CD4-positive, alpha-beta T cell (primary cell): ENCODE data around the gene DAPK3. TPM values are rescaled to one million over a fixed set of nuclear protein-coding genes. Genes with fewer than 3 reads are reported as not detected.
"Not testable (repeated sequence)": the region's sequence is repeated elsewhere in the genome, so short reads cannot be mapped to it uniquely, and the experiment has no call there.

ENCODE experiments used
- ATAC-seq: fragments of 200-7000 bp; cut with Tn5 transposase; one replicate; pipeline ENCODE4 v1.10.0; 2022; ENCODE audit warnings: mild to moderate bottlenecking; ENCODE audit not compliant: poor library complexity
- CTCF ChIA-PET: fragments of 350-600 bp; sonication (Branson Sonifier 250); formaldehyde crosslinking; loops from one replicate; lab custom pipeline; 2021; ENCODE audit warnings: antibody characterized with exemption, inconsistent platforms; lab: Charles Lee
- POLR2A ChIA-PET: fragments of 350-600 bp; sonication (Branson Sonifier 250); formaldehyde crosslinking; loops from one replicate; lab custom pipeline; 2021; ENCODE audit warnings: antibody characterized with exemption, inconsistent platforms; lab: Charles Lee
- DNase-seq, 14 experiments: peaks; one replicate each; pipeline ENCODE4 v3.0.0-alpha.2; 2013 to 2020; ENCODE audit warnings: mixed read lengths in 2 of 14
- H3K27ac ChIP-seq, 2 donors: one replicate each; pipeline versions ENCODE4 v1.5.1 to v1.7.0; 2013; ENCODE audit warnings: low read length in 2 of 2, low read depth in 1 of 2, mild to moderate bottlenecking in 1 of 2
- H3K27me3 ChIP-seq, 2 experiments: 1 replicate in 1 of 2; 2 replicates in 1 of 2; pipeline versions ENCODE4 v1.6.1 to v1.7.0; 2013; ENCODE audit warnings: low read length in 2 of 2, control low read depth in 1 of 2, mild to moderate bottlenecking in 1 of 2, moderate library complexity in 1 of 2; ENCODE audit not compliant: insufficient read depth in 2 of 2, control insufficient read depth in 1 of 2
- H3K36me3 ChIP-seq: one replicate; pipeline ENCODE4 v1.6.1; 2013; ENCODE audit warnings: low read length, control low read depth; ENCODE audit not compliant: insufficient read depth
- H3K4me1 ChIP-seq: one replicate; pipeline ENCODE4 v1.6.1; 2013; ENCODE audit warnings: low read length, control low read depth; ENCODE audit not compliant: insufficient read depth
- H3K4me3 ChIP-seq: one replicate; pipeline ENCODE4 v1.5.1; 2013; ENCODE audit warnings: mild to moderate bottlenecking, low read length, moderate library complexity
- H3K9me3 ChIP-seq, 2 experiments: 1 replicate in 1 of 2; 2 replicates in 1 of 2; pipeline versions ENCODE4 v1.6.1 to v1.7.0; 2013; ENCODE audit warnings: low read length in 2 of 2, mild to moderate bottlenecking in 2 of 2, control low read depth in 1 of 2, moderate library complexity in 1 of 2; ENCODE audit not compliant: control insufficient read depth in 1 of 2, insufficient read depth in 1 of 2
- H3K27ac Mint-ChIP-seq: one replicate; pipeline ENCODE4 v1.8.0; 2020; ENCODE audit warnings: mixed read lengths
- H3K27me3 Mint-ChIP-seq: one replicate; pipeline ENCODE4 v1.8.0; 2021; ENCODE audit warnings: mixed read lengths
- H3K36me3 Mint-ChIP-seq: one replicate; pipeline ENCODE4 v1.8.0; 2021; ENCODE audit warnings: low read depth, mixed read lengths
- H3K4me1 Mint-ChIP-seq: one replicate; pipeline ENCODE4 v1.8.0; 2021; ENCODE audit warnings: low read depth, mixed read lengths
- H3K4me3 Mint-ChIP-seq: one replicate; pipeline ENCODE4 v1.8.0; 2020; ENCODE audit warnings: mild to moderate bottlenecking, mixed read lengths
- H3K9me3 Mint-ChIP-seq: one replicate; pipeline ENCODE4 v1.8.0; 2020; ENCODE audit warnings: mixed read lengths
- CTCF ChIP-seq: fragments of 200-600 bp; IDR thresholded peaks from one replicate; pipeline ENCODE4 v1.8.0; 2022; ENCODE audit warnings: antibody characterized with exemption, mild to moderate bottlenecking
- intact Hi-C, 2 experiments: fragments of 100-400 bp; cut with DNase I in 1 of 2; cut with micrococcal nuclease in 1 of 2; formaldehyde crosslinking; loops; one replicate each; pipeline versions ENCODE4 v1.15.1 to v1.9.0; 2023 to 2025; cut with DNase I, micrococcal nuclease
- total RNA-seq, 174 experiments: library from RNA in 2 of 174; stranded (reverse) in 2 of 174; gene quantifications; one replicate each; pipeline ENCODE4 v1.2.3 and lab custom pipeline; 2021 to 2026

Gene DAPK3
- total RNA-seq, 2 experiments from 2014 or later = 21.1 to 22.9 TPM

GRCh38 chr19:4007021-4007835, 36.3 kb upstream of the DAPK3 start, which contains the start of gene PIAS4:
Gene PIAS4, plus strand, starts transcription at chr19:4007736. Its CDS starts 25 bp downstream, at chr19:4007761.
- Mint-ChIP-seq H3K27me3 (no peaks in the 10 kb centered on the region), H3K36me3 (peaks cover 2% of the 10 kb centered on the region), H3K9me3 (no peaks in the 10 kb centered on the region), H3K4me3 (peak within 1 kb of the TSS; percentile 89), H3K27ac (peak within 1 kb of the TSS; percentile 80), H3K4me1 (peaks cover 15% of the 10 kb centered on the region)
- TF ChIP-seq CTCF = peak; percentile 24
- CTCF ChIA-PET = interaction anchor here (0.8 to 3.0 kb wide), 6 partner anchors 17 to 393 kb away, joined by 3 to 32 read pairs (median 8); partner anchors contain the start of genes EEF2 and SH3GL1
- POLR2A ChIA-PET = interaction anchor here (0.6 to 3.1 kb wide), 16 partner anchors 11 to 1896 kb away, joined by 3 to 39 read pairs (median 4); partner anchors contain the start of genes EEF2, MPND, MRPL54 and NDUFA11
- Histone ChIP-seq H3K9me3 (no peaks in the 10 kb centered on the region), H3K4me3 (peak within 1 kb of the TSS; percentile 85), H3K27me3 (no peaks in the 10 kb centered on the region), H3K36me3 (peaks cover 17% of the 10 kb centered on the region), H3K4me1 (peaks cover 48% of the 10 kb centered on the region), H3K27ac (peak within 1 kb of the TSS in 1 of 2 donors; percentile 60)
- intact Hi-C loops = loop anchor here (1.0 to 5.0 kb wide), 8 partner anchors 17 to 395 kb away; partner anchors contain the start of genes ZBTB7A (in 2 of the 2), ANKRD24 (in 1 of the 2), CHAF1A (in 1 of the 2) and MAP2K2 (in 1 of the 2)
- peak; percentile 93 to 99 (median 96) for DNase-seq
- peak; percentile 87 for ATAC-seq

GRCh38 chr19:4005436-4005835, 34.5 kb upstream of the DAPK3 start:
- CTCF ChIA-PET = interaction anchor here (1.1 to 2.8 kb wide), 2 partner anchors 18 to 134 kb away, joined by 5 to 32 read pairs; no protein-coding TSS in a partner anchor
- not testable (repeated sequence) for H3K4me3 ChIP-seq, H3K36me3 Mint-ChIP-seq, H3K9me3 Mint-ChIP-seq, H3K36me3 ChIP-seq, ATAC-seq, H3K9me3 ChIP-seq, H3K27me3 ChIP-seq, H3K27ac ChIP-seq, H3K27me3 Mint-ChIP-seq, DNase-seq, H3K27ac Mint-ChIP-seq
- Mint-ChIP-seq H3K4me1 (peaks cover 14% of the 10 kb centered on the region), H3K4me3 (peak overlapping the region; percentile 25)
- peaks cover 33% of the 10 kb centered on the region for H3K4me1 ChIP-seq
- POLR2A ChIA-PET = interaction anchor here (2.7 kb wide), 1 partner anchor 14 kb away, joined by 34 read pairs; no protein-coding TSS in a partner anchor
- intact Hi-C loops = loop anchor here (5.0 kb wide), 4 partner anchors 62 to 397 kb away; partner anchors contain the start of genes ANKRD24 (in 1 of the 2), CHAF1A (in 1 of the 2), MAP2K2 (in 1 of the 2) and SH3GL1 (in 1 of the 2)

GRCh38 chr19:4000798-4001197, 29.9 kb upstream of the DAPK3 start:
- H3K36me3 Mint-ChIP-seq, ATAC-seq, H3K4me1 ChIP-seq, H3K27ac ChIP-seq, H3K27ac Mint-ChIP-seq, H3K4me3 ChIP-seq, DNase-seq, H3K27me3 Mint-ChIP-seq, H3K4me3 Mint-ChIP-seq, H3K4me1 Mint-ChIP-seq, H3K9me3 ChIP-seq, H3K27me3 ChIP-seq, POLR2A ChIA-PET, H3K9me3 Mint-ChIP-seq, H3K36me3 ChIP-seq: not testable (repeated sequence)
- CTCF ChIA-PET = interaction anchor here (1.0 kb wide), 1 partner anchor 140 kb away, joined by 4 read pairs; no protein-coding TSS in a partner anchor
- intact Hi-C loops = loop anchor here in 1 of 2 experiments (5.0 kb wide), 2 partner anchors 137 to 202 kb away; no protein-coding TSS in a partner anchor

GRCh38 chr19:3998667-3999412, 27.9 kb upstream of the DAPK3 start:
- H3K36me3 ChIP-seq, H3K27ac Mint-ChIP-seq, H3K27ac ChIP-seq, intact Hi-C loops, H3K4me3 ChIP-seq, H3K27me3 ChIP-seq, ATAC-seq, H3K4me1 ChIP-seq, H3K27me3 Mint-ChIP-seq, DNase-seq, H3K9me3 ChIP-seq, H3K4me1 Mint-ChIP-seq, H3K4me3 Mint-ChIP-seq, H3K36me3 Mint-ChIP-seq, H3K9me3 Mint-ChIP-seq, POLR2A ChIA-PET: not testable (repeated sequence)
- CTCF ChIA-PET = interaction anchor here (0.6 kb wide), 1 partner anchor 11 kb away, joined by 4 read pairs; no protein-coding TSS in a partner anchor
